AML-193 (cell line): ENCODE results near the gene PMEL.

Experiments used
- DNase-seq, 2 experiments: peaks; one replicate each; lab custom pipeline; 2025; lab: John Stamatoyannopoulos, UW

PMEL gene

GRCh38 chr12:55942055-55942454 lies 23.8 kb downstream of the PMEL start:
- DNase-seq, result no peak

GRCh38 chr12:55940065-55940732 lies 25.6 kb downstream of the PMEL start:
- DNase-seq, result peak; percentile 82 to 83

GRCh38 chr12:55938826-55939501 lies 26.9 kb downstream of the PMEL start:
- DNase-seq, result no peak

GRCh38 chr12:55937981-55938380 lies 27.9 kb downstream of the PMEL start:
- no peak for DNase-seq

- no peak for DNase-seq
Observed at GRCh38 chr12:55935738-55936151, 30.1 kb downstream of the PMEL start.

GRCh38 chr12:55934773-55935172 lies 31.1 kb downstream of the PMEL start:
- DNase-seq, result no peak

GRCh38 chr12:55933799-55934742 lies 31.8 kb downstream of the PMEL start:
- DNase-seq, result no peak

GRCh38 chr12:55933169-55933798 lies 32.6 kb downstream of the PMEL start:
- no peak for DNase-seq

- peak; percentile 18 to 38 for DNase-seq
Observed at GRCh38 chr12:55932551-55932910, 33.3 kb downstream of the PMEL start.

GRCh38 chr12:55931780-55932550 lies 33.9 kb downstream of the PMEL start:
- no peak for DNase-seq

- DNase-seq, result no peak
Observed at GRCh38 chr12:55931317-55931779, 34.5 kb downstream of the PMEL start.

- peak; percentile 55 to 76 for DNase-seq
Observed at GRCh38 chr12:55930771-55931316, 35.0 kb downstream of the PMEL start, which contains the start of gene DGKA. Gene DGKA (plus strand): TSS chr12:55931162. CDS start chr12:55936504, 5,342 bp downstream.

- no peak for DNase-seq
Observed at GRCh38 chr12:55929306-55929791, 36.5 kb downstream of the PMEL start.

GRCh38 chr12:55927588-55928502 lies 38.0 kb downstream of the PMEL start, which contains the start of gene PYM1:
Gene PYM1 (minus strand): TSS chr12:55927894. CDS start chr12:55927761, 133 bp downstream.
- peak; percentile 91 to 94 for DNase-seq

GRCh38 chr12:55926738-55927587 lies 38.9 kb downstream of the PMEL start:
- peak; percentile 77 to 83 for DNase-seq

- no peak for DNase-seq
Observed at GRCh38 chr12:55925870-55926737, 39.7 kb downstream of the PMEL start.

GRCh38 chr12:55925371-55925770 lies 40.5 kb downstream of the PMEL start:
- DNase-seq, result no peak
